Fibroblast of lung (primary cell): ENCODE data around the gene LHFPL4. TPM values are rescaled to one million over a fixed set of nuclear protein-coding genes. Genes with fewer than 3 reads are reported as not detected.
"Not testable (repeated sequence)": the region's sequence is repeated elsewhere in the genome, so short reads cannot be mapped to it uniquely, and the experiment has no call there.

Experiments used
- DNase-seq, 2 donors: peaks; one replicate each; pipeline versions ENCODE4 v3.0.0 to v3.0.0-alpha.2; 2010; ENCODE audit warnings: low read depth in 2 of 2
- H2AFZ ChIP-seq: 2 replicates; pipeline ENCODE4 v1.5.1; 2012; ENCODE audit warnings: low read length, control low read depth, inconsistent platforms
- H3K27ac ChIP-seq: 2 replicates; pipeline ENCODE4 v1.5.1; 2011; ENCODE audit warnings: low read length, control low read depth; ENCODE audit not compliant: insufficient read depth
- H3K27me3 ChIP-seq: 2 replicates; pipeline ENCODE4 v1.5.1; 2011; ENCODE audit warnings: mild to moderate bottlenecking, low read length; ENCODE audit not compliant: control insufficient read depth, insufficient read depth
- H3K36me3 ChIP-seq: 2 replicates; pipeline ENCODE4 v1.5.1; 2011; ENCODE audit warnings: low read length; ENCODE audit not compliant: control insufficient read depth, insufficient read depth
- H3K4me1 ChIP-seq: 2 replicates; pipeline ENCODE4 v1.5.1; 2011; ENCODE audit warnings: low read length; ENCODE audit not compliant: control insufficient read depth, insufficient read depth; ENCODE audit errors: extremely low read depth
- H3K4me2 ChIP-seq: 2 replicates; pipeline ENCODE4 v1.5.1; 2011; ENCODE audit warnings: low read length, control low read depth; ENCODE audit not compliant: insufficient read depth; ENCODE audit errors: extremely low read depth
- H3K4me3 ChIP-seq, 4 experiments: fragments of 200-600 bp in 1 of 4; sonication (generic) in 1 of 4; replicated peaks in 1 of 4; 2 replicates each; pipeline ENCODE4 v1.5.1; 2011 to 2016; ENCODE audit warnings: low read length in 4 of 4, low read depth in 3 of 4, mild to moderate bottlenecking in 3 of 4, control low read depth in 2 of 4, inconsistent platforms in 1 of 4, mixed read lengths in 1 of 4; ENCODE audit not compliant: insufficient read depth in 1 of 4; ENCODE audit errors: control extremely low read depth in 1 of 4
- H3K79me2 ChIP-seq: 2 replicates; pipeline ENCODE4 v1.5.1; 2012; ENCODE audit warnings: mild to moderate bottlenecking, low read length, inconsistent platforms; ENCODE audit not compliant: control insufficient read depth, insufficient read depth
- H3K9ac ChIP-seq: 2 replicates; pipeline ENCODE4 v1.5.1; 2011; ENCODE audit warnings: mild to moderate bottlenecking, low read length, control low read depth; ENCODE audit not compliant: insufficient read depth
- H3K9me3 ChIP-seq: 2 replicates; pipeline ENCODE4 v1.5.1; 2012; ENCODE audit warnings: low read depth, low read length; ENCODE audit not compliant: control insufficient read depth, insufficient read depth
- H4K20me1 ChIP-seq: 2 replicates; pipeline ENCODE4 v1.5.1; 2011; ENCODE audit warnings: low read length; ENCODE audit not compliant: control insufficient read depth, insufficient read depth; ENCODE audit errors: extremely low read depth
- EZH2 ChIP-seq: IDR thresholded peaks from 2 replicates; pipeline ENCODE4 v1.5.1; 2012; ENCODE audit warnings: low read length, control low read depth, mild to moderate bottlenecking; ENCODE audit errors: missing control alignments
- polyA minus RNA-seq: library from RNA; depleted of rRNA, polyadenylated mRNA; stranded (reverse); fragments of >200 nt; gene quantifications from 2 replicates; pipeline ENCODE4 v1.2.3, GENCODE V29; 2011; ENCODE audit warnings: low replicate concordance
- polyA plus RNA-seq, 2 donors: library from polyadenylated mRNA; depleted of rRNA in 1 of 2; stranded (reverse) in 1 of 2; unstranded in 1 of 2; fragments of >200 nt; gene quantifications; 2 replicates each; pipeline ENCODE4 v1.2.1, GENCODE V29; 2011 to 2012; ENCODE audit warnings: missing spikeins in 1 of 2
- total RNA-seq: library from RNA; depleted of rRNA; stranded (reverse); fragments of >200 nt; gene quantifications from 2 replicates; pipeline ENCODE4 v1.2.1, GENCODE V29; 2014
- TF ChIP-seq, protein P1 (sequence below), 2 donors: IDR thresholded peaks in 1 of 2; conservative IDR thresholded peaks in 1 of 2; 1 replicate in 1 of 2; 2 replicates in 1 of 2; pipeline ENCODE4 v1.5.1; 2011 to 2012; ENCODE audit warnings: low read length in 2 of 2, control low read depth in 1 of 2, inconsistent platforms in 1 of 2, low read depth in 1 of 2, mild to moderate bottlenecking in 1 of 2

LHFPL4 gene
- under 0.01 and 0.17 TPM in 2 replicates for total RNA-seq
- 0.01 TPM in 1 of 2 replicates, not detected in the other for polyA plus RNA-seq
- polyA plus RNA-seq (2012) = 0.02 TPM in 2 replicates
- not detected in 2 replicates for polyA minus RNA-seq

DNA sequence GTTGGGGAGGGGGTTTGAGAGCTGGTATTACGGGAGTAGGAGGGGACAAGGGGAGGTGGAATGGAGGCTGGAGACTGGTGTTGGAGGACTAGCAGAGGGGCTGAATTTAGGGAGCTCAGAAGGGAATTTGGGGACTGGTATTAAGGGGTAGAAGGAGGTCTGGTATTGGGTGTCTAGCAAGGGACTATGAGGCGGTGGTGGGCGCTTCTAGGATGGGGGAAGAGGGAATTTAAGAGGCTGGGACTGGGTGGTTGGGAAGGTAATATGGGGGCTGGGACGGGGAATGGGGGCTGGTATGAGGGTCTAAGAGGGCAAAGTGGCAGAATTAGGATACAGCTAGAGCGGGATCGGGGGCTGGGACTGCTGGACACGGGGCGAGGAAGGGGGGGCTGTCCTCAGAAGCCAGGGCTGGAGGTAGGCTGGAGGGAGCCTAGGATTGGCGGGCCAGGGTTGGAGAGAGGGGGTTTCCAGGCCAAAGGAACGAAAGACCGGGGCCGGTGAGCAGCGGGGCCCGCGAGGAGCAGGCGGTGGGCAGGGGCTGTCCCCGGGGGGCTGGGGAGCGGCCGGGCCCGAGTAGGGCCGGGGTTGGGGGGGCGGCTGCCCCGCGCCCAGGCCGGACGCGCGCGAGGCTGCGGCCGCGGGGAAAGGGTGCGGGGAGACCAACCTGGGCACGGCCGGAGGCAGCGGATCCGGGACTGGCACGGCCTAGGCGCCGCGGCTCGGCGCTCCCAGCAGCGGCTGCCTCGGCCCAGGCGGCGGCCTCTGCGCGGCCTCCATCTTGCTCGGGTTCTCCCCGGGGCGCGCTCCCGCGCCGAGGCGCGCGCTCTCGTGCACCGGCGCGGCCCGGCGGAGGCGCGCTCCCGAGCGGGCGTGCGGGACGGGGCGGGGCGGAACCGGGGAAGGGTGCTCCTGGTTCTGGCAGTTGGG lies at the start of gene LHFPL4:
Gene LHFPL4 (minus strand): TSS at position 802 of the 927 bp plus-strand sequence. CDS start 1,143 bp downstream, outside the sequence.
- H2AFZ ChIP-seq = no peak within 1 kb of the TSS
- no peak for DNase-seq
- no peak for TF ChIP-seq EZH2
- TF ChIP-seq, protein P1, sequence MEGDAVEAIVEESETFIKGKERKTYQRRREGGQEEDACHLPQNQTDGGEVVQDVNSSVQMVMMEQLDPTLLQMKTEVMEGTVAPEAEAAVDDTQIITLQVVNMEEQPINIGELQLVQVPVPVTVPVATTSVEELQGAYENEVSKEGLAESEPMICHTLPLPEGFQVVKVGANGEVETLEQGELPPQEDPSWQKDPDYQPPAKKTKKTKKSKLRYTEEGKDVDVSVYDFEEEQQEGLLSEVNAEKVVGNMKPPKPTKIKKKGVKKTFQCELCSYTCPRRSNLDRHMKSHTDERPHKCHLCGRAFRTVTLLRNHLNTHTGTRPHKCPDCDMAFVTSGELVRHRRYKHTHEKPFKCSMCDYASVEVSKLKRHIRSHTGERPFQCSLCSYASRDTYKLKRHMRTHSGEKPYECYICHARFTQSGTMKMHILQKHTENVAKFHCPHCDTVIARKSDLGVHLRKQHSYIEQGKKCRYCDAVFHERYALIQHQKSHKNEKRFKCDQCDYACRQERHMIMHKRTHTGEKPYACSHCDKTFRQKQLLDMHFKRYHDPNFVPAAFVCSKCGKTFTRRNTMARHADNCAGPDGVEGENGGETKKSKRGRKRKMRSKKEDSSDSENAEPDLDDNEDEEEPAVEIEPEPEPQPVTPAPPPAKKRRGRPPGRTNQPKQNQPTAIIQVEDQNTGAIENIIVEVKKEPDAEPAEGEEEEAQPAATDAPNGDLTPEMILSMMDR (conservative IDR thresholded peaks at IDR 0.05 in 1 of 2, IDR thresholded peaks at IDR 0.05 in 1 of 2; ENCODE audit: low read depth in 1 of 2, low read length in 2 of 2) = no peak
- no peaks in the 10 kb centered on the region for H3K79me2 ChIP-seq
- no peaks in the 10 kb centered on the region for H3K27me3 ChIP-seq
- H3K27ac ChIP-seq = no peak within 1 kb of the TSS
- H3K9me3 ChIP-seq = no peaks in the 10 kb centered on the region
- no peaks in the 10 kb centered on the region for H3K4me1 ChIP-seq
- no peaks in the 10 kb centered on the region for H3K36me3 ChIP-seq
- no peak within 1 kb of the TSS for H3K4me2 ChIP-seq
- no peaks in the 10 kb centered on the region for H4K20me1 ChIP-seq
- H3K4me3 ChIP-seq = no peak within 1 kb of the TSS
- no peak within 1 kb of the TSS for H3K9ac ChIP-seq

DNA sequence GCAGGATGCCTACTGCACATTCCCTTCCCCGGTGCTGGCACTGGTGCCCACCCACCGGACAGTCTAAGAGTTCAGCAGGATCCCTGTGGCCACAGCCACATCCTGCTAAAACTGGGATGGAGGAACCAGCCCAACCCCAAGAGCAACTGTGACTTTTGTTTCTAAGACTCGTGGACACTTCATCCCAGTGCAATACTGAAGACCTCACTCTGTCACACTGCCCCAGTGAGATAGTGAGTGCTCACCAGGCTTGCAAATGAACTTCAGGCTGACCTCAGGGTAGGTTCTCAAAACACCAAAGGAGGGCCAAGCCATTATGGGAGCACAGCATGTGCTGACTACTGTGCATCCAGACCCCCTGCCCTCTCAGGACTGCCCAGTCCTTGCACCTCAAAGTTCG lies 49.0 kb upstream of the LHFPL4 start:
- Histone ChIP-seq H3K4me2 (no peak overlapping the region), H3K27me3 (no peaks in the 10 kb centered on the region), H3K4me3 (no peak overlapping the region), H3K9ac (no peak overlapping the region), H3K79me2 (no peaks in the 10 kb centered on the region), H3K36me3 (no peaks in the 10 kb centered on the region), H2AFZ (no peak overlapping the region), H3K4me1 (no peaks in the 10 kb centered on the region), H3K27ac (no peak overlapping the region), H3K9me3 (no peaks in the 10 kb centered on the region), H4K20me1 (no peaks in the 10 kb centered on the region)
- no peak for DNase-seq
- TF ChIP-seq, protein P1 (conservative IDR thresholded peaks at IDR 0.05 in 1 of 2, IDR thresholded peaks at IDR 0.05 in 1 of 2; ENCODE audit: low read depth in 1 of 2, low read length in 2 of 2) = no peak
- TF ChIP-seq EZH2 = no peak

DNA sequence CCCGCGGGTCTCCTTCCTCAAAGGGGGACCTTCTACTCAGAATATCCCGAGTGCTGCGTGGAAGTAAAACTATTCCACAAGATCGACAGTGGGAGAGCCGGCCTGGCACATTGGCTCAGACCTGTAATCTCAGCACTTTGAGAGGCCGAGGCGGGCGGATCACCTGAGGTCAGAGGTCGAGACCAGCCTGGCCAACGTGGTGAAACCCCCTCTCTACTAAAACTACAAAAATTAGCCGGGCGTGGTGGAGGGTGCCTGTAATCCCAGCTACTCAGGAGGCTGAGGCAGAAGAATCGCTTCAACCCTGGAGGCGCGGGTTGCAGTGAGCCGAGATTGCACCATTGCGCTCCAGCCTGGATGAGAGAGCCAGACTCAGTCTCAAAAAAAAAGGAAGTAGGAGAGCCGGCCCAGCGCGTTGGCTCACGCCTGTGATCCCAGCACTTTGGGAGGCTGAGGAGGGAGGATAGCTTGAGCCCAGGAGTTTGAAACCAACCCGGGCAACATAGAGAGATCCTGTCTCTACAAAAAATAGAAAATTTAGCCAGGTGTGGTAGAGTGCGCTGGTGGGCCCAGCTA lies 47.5 kb upstream of the LHFPL4 start:
- not testable (repeated sequence) for H3K27me3 ChIP-seq, H3K27ac ChIP-seq, H4K20me1 ChIP-seq, H3K4me1 ChIP-seq, H3K79me2 ChIP-seq, DNase-seq, H3K9ac ChIP-seq, H2AFZ ChIP-seq, H3K36me3 ChIP-seq, H3K9me3 ChIP-seq
- H3K4me2 ChIP-seq = peak overlapping the region; percentile 25
- H3K4me3 ChIP-seq = peak overlapping the region in 1 of 4 experiments; percentile 22
